ENCODE measurements around the gene SLC6A6.

- no peak for TF ChIP-seq CTCF (IDR thresholded peaks at IDR 0.05)
- TF ChIP-seq POLR2A (IDR thresholded peaks at IDR 0.05) = no peak
Measured at GRCh38 chr3:14372587-14372986, 29.8 kb upstream of the SLC6A6 start.
